D341Med (cell line): ENCODE results near the gene MMP3.

Source experiments
- DNase-seq: peaks from one replicate; pipeline ENCODE4 v3.0.0; 2012; ENCODE audit warnings: low spot score

The MMP3 gene

GRCh38 chr11:102791271-102792036, 52.0 kb downstream of the MMP3 start:
- DNase-seq = no peak

GRCh38 chr11:102788334-102788995, 54.9 kb downstream of the MMP3 start:
- DNase-seq = no peak
